HepG2 (cell line): ENCODE results near the gene GLRA3. TPM values are rescaled to one million over a fixed set of nuclear protein-coding genes. Genes with fewer than 3 reads are reported as not detected.

Experiments used
- ATAC-seq: fragments of 200-7000 bp; cut with Tn5 transposase; 3 replicates; pipeline ENCODE4 v1.9.1; 2020; ENCODE audit warnings: mild to moderate bottlenecking, moderate library complexity
- BruUV-seq: library from RNA; stranded (reverse); fragments of 400-500 nt; replicated peaks from 2 replicates; lab custom pipeline; 2021; lab: Mats Ljungman, UMichigan
- CTCF ChIA-PET: fragments of 300-600 bp; formaldehyde crosslinking; extraction: SDS; loops from one replicate; lab custom pipeline; 2021; ENCODE audit warnings: low total read pairs, inconsistent platforms, low intra/inter-chr PET ratio; lab: Yijun Ruan, JAX
- POLR2A ChIA-PET: fragments of 350-600 bp; sonication (Branson Sonifier 250); formaldehyde crosslinking; loops from one replicate; lab custom pipeline; 2020; ENCODE audit warnings: antibody characterized with exemption, inconsistent platforms; lab: Yijun Ruan, JAX
- DNase-seq: peaks from one replicate; pipeline ENCODE4 v3.0.0-alpha.2; 2015; ENCODE audit warnings: low spot score
- FAIRE-seq: peaks from 3 replicates; lab custom pipeline; 2011; peaks lifted over from hg19 to GRCh38; lab: Jason Lieb, UNC
- H2AFZ ChIP-seq: one replicate; pipeline ENCODE4 v1.6.1; 2011; ENCODE audit warnings: low read length, inconsistent platforms
- H3K27ac ChIP-seq: fragments of 300-600 bp; 3 replicates; pipeline ENCODE4 v1.8.0; 2011; ENCODE audit warnings: mixed run types, mild to moderate bottlenecking, mixed read lengths, low read length, inconsistent platforms; ENCODE audit not compliant: insufficient read depth; ENCODE audit errors: extremely low read length
- H3K27me3 ChIP-seq, 2 experiments: fragments of 200-600 bp in 1 of 2; 2 replicates in 1 of 2; 3 replicates in 1 of 2; pipeline versions ENCODE4 v1.6.0 to v1.8.0; 2011; ENCODE audit warnings: low read length in 2 of 2, mild to moderate bottlenecking in 2 of 2, moderate library complexity in 2 of 2, inconsistent platforms in 1 of 2; ENCODE audit not compliant: insufficient read depth in 2 of 2, control insufficient read depth in 1 of 2
- H3K36me3 ChIP-seq, 2 experiments: fragments of 200-600 bp in 1 of 2; replicated peaks in 1 of 2; 2 replicates in 1 of 2; 3 replicates in 1 of 2; pipeline versions ENCODE4 v1.5.1 to v1.8.0; 2011; ENCODE audit warnings: low read length in 2 of 2, inconsistent platforms in 1 of 2; ENCODE audit not compliant: insufficient read depth in 2 of 2, control insufficient read depth in 1 of 2
- H3K4me1 ChIP-seq: 2 replicates; pipeline ENCODE4 v1.5.1; 2012; ENCODE audit warnings: low read length, inconsistent platforms; ENCODE audit not compliant: insufficient read depth
- H3K4me2 ChIP-seq: 2 replicates; pipeline ENCODE4 v1.6.0; 2011; ENCODE audit warnings: low read depth, low read length, inconsistent platforms
- H3K4me3 ChIP-seq, 3 experiments: fragments of 200-600 bp in 1 of 3; sonication (generic), shearing (Covaris generic) in 1 of 3; replicated peaks in 1 of 3; 2 replicates each; pipeline ENCODE4 v1.5.1; 2011 to 2016; ENCODE audit warnings: low read length in 3 of 3, inconsistent platforms in 2 of 3, low read depth in 2 of 3, mild to moderate bottlenecking in 2 of 3, control low read depth in 1 of 3, mixed read lengths in 1 of 3; ENCODE audit not compliant: insufficient read depth in 1 of 3
- H3K79me2 ChIP-seq: one replicate; pipeline ENCODE4 v1.6.1; 2011; ENCODE audit warnings: low read length, inconsistent platforms; ENCODE audit not compliant: insufficient read depth
- H3K9ac ChIP-seq: 2 replicates; pipeline ENCODE4 v1.6.0; 2011; ENCODE audit warnings: mild to moderate bottlenecking, low read depth, low read length, inconsistent platforms; ENCODE audit not compliant: insufficient read depth
- H3K9me3 ChIP-seq: 2 replicates; pipeline ENCODE4 v1.5.1; 2012; ENCODE audit warnings: mild to moderate bottlenecking, low read length
- H4K20me1 ChIP-seq: 2 replicates; pipeline ENCODE4 v1.6.0; 2011; ENCODE audit warnings: inconsistent platforms, mild to moderate bottlenecking, low read length, moderate library complexity; ENCODE audit not compliant: insufficient read depth
- GABPA ChIP-seq, 2 experiments: IDR thresholded peaks; 2 replicates each; pipeline ENCODE4 v1.6.1; 2011 to 2016; ENCODE audit warnings: low read depth in 2 of 2, low read length in 1 of 2, missing biosample characterization in 1 of 2, missing genetic modification characterization in 1 of 2
- POLR2AphosphoS5 ChIP-seq: IDR thresholded peaks from 2 replicates; pipeline ENCODE4 v1.6.1; 2012; ENCODE audit warnings: low read depth, low read length
- ZNF253 ChIP-seq: sonication (generic); formaldehyde crosslinking; IDR thresholded peaks from 2 replicates; pipeline ENCODE4 v1.8.0; 2022; ENCODE audit warnings: mild to moderate bottlenecking, missing genetic modification reagents, borderline replicate concordance
- WGBS: methylation state at CpG from one replicate; pipeline ENCODE4 v1.1.6; 2017; ENCODE audit warnings: low lambda C conversion rate; 5-methylcytosine and 5-hydroxymethylcytosine counted together
- in situ Hi-C: cut with HindIII; loops from 2 replicates; pipeline ENCODE4 v1.10.0; 2017; ENCODE audit warnings: low pct_unique_long_range_greater_than_20kb; ENCODE audit not compliant: extremely low pct_ligation_motif_present
- intact Hi-C: fragments of 100-400 bp; cut with micrococcal nuclease; formaldehyde crosslinking; loops from one replicate; pipeline ENCODE4 v1.10.0; 2022; ENCODE audit not compliant: unreplicated experiment
- polyA plus RNA-seq, 8 experiments: library from polyadenylated mRNA; depleted of rRNA in 3 of 8; stranded (reverse) in 7 of 8; unstranded in 1 of 8; fragments of >200 nt; fragmentation: Illumina TruSeq in 4 of 8; extraction: Trizol in 4 of 8; gene quantifications; 2 replicates each; pipeline versions ENCODE4 v1.2.1 to v1.2.3, GENCODE V29; 2011 to 2016; ENCODE audit warnings: low read depth in 4 of 8, missing spikeins in 1 of 8, mixed read lengths in 1 of 8; ENCODE audit not compliant: insufficient read depth in 1 of 8
- total RNA-seq, 5 experiments: library from RNA; depleted of rRNA; stranded (reverse); fragments of >200 nt; fragmentation: Illumina TruSeq; extraction: Trizol; gene quantifications; 2 replicates each; pipeline ENCODE4 v1.2.3, GENCODE V29; 2016; ENCODE audit warnings: low read depth in 1 of 5
- TF ChIP-seq, protein P1 (sequence below): sonication (generic); formaldehyde crosslinking; conservative IDR thresholded peaks from 2 replicates; pipeline ENCODE4 v1.4.0; 2020; ENCODE audit warnings: mild to moderate bottlenecking, missing genetic modification reagents, moderate library complexity
- TF ChIP-seq, protein P2 (sequence below): sonication (generic); formaldehyde crosslinking; IDR thresholded peaks from one replicate; pipeline ENCODE4 v1.5.1; 2020; ENCODE audit warnings: mild to moderate bottlenecking, missing genetic modification reagents; ENCODE audit errors: not compliant biosample characterization
- TF ChIP-seq, protein P3 (sequence below): IDR thresholded peaks from 2 replicates; pipeline ENCODE4 v1.6.1; 2012; ENCODE audit warnings: low read depth, low read length, improper control_type of control experiment
- TF ChIP-seq, protein P4 (sequence below): sonication (generic); formaldehyde crosslinking; IDR thresholded peaks from 2 replicates; pipeline ENCODE4 v1.4.0; 2020; ENCODE audit warnings: mild to moderate bottlenecking, low read depth, missing genetic modification reagents

The GLRA3 gene
- total and polyA plus RNA-seq, 2 of the 13 experiments (the other 11 are each of a cell fraction or from before 2014, with no cell fraction given): not detected

DNA sequence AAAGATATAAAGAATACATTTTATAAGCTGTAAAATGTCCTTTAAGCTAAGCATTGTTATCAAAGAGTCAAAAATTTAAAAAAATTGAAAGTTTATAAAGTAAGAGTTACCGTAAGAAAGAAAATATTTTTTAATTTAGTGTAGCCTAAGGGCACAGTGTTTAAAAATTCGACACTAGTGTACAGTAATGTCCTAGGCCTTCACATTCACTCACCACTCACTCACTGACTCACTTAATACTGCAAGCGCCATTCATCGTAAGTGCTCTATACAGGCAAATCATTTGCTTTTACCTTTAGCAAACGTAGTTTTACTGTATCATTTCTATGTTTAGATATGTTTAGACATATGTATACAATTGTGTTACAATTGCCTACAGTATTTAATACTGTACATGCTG lies 20.2 kb downstream of the GLRA3 start:
- no peak overlapping the region for H3K9ac ChIP-seq
- FAIRE-seq (no peak), DNase-seq (no peak), ATAC-seq (no peak)
- H4K20me1 ChIP-seq: no peaks in the 10 kb centered on the region
- ChIA-PET CTCF (no interaction called here), POLR2A (no interaction called here)
- no peak overlapping the region for H2AFZ ChIP-seq
- in situ Hi-C loops: no loop called here
- WGBS: 4% methylated on average over 5 of the region's 5 CpGs
- H3K36me3 ChIP-seq: no peaks in the 10 kb centered on the region
- peaks cover 21% of the 10 kb centered on the region for H3K9me3 ChIP-seq
- H3K4me2 ChIP-seq: no peak overlapping the region
- H3K4me3 ChIP-seq: no peak overlapping the region
- no peak overlapping the region for H3K27ac ChIP-seq
- H3K79me2 ChIP-seq: no peaks in the 10 kb centered on the region
- H3K27me3 ChIP-seq: no peaks in the 10 kb centered on the region
- H3K4me1 ChIP-seq: no peaks in the 10 kb centered on the region
- intact Hi-C loops: no loop called here
- no TSS peak for BruUV-seq
- TF ChIP-seq, protein P1, sequence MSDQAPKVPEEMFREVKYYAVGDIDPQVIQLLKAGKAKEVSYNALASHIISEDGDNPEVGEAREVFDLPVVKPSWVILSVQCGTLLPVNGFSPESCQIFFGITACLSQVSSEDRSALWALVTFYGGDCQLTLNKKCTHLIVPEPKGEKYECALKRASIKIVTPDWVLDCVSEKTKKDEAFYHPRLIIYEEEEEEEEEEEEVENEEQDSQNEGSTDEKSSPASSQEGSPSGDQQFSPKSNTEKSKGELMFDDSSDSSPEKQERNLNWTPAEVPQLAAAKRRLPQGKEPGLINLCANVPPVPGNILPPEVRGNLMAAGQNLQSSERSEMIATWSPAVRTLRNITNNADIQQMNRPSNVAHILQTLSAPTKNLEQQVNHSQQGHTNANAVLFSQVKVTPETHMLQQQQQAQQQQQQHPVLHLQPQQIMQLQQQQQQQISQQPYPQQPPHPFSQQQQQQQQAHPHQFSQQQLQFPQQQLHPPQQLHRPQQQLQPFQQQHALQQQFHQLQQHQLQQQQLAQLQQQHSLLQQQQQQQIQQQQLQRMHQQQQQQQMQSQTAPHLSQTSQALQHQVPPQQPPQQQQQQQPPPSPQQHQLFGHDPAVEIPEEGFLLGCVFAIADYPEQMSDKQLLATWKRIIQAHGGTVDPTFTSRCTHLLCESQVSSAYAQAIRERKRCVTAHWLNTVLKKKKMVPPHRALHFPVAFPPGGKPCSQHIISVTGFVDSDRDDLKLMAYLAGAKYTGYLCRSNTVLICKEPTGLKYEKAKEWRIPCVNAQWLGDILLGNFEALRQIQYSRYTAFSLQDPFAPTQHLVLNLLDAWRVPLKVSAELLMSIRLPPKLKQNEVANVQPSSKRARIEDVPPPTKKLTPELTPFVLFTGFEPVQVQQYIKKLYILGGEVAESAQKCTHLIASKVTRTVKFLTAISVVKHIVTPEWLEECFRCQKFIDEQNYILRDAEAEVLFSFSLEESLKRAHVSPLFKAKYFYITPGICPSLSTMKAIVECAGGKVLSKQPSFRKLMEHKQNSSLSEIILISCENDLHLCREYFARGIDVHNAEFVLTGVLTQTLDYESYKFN (CRISPR knock-in tag): no peak
- TF ChIP-seq, protein P2, sequence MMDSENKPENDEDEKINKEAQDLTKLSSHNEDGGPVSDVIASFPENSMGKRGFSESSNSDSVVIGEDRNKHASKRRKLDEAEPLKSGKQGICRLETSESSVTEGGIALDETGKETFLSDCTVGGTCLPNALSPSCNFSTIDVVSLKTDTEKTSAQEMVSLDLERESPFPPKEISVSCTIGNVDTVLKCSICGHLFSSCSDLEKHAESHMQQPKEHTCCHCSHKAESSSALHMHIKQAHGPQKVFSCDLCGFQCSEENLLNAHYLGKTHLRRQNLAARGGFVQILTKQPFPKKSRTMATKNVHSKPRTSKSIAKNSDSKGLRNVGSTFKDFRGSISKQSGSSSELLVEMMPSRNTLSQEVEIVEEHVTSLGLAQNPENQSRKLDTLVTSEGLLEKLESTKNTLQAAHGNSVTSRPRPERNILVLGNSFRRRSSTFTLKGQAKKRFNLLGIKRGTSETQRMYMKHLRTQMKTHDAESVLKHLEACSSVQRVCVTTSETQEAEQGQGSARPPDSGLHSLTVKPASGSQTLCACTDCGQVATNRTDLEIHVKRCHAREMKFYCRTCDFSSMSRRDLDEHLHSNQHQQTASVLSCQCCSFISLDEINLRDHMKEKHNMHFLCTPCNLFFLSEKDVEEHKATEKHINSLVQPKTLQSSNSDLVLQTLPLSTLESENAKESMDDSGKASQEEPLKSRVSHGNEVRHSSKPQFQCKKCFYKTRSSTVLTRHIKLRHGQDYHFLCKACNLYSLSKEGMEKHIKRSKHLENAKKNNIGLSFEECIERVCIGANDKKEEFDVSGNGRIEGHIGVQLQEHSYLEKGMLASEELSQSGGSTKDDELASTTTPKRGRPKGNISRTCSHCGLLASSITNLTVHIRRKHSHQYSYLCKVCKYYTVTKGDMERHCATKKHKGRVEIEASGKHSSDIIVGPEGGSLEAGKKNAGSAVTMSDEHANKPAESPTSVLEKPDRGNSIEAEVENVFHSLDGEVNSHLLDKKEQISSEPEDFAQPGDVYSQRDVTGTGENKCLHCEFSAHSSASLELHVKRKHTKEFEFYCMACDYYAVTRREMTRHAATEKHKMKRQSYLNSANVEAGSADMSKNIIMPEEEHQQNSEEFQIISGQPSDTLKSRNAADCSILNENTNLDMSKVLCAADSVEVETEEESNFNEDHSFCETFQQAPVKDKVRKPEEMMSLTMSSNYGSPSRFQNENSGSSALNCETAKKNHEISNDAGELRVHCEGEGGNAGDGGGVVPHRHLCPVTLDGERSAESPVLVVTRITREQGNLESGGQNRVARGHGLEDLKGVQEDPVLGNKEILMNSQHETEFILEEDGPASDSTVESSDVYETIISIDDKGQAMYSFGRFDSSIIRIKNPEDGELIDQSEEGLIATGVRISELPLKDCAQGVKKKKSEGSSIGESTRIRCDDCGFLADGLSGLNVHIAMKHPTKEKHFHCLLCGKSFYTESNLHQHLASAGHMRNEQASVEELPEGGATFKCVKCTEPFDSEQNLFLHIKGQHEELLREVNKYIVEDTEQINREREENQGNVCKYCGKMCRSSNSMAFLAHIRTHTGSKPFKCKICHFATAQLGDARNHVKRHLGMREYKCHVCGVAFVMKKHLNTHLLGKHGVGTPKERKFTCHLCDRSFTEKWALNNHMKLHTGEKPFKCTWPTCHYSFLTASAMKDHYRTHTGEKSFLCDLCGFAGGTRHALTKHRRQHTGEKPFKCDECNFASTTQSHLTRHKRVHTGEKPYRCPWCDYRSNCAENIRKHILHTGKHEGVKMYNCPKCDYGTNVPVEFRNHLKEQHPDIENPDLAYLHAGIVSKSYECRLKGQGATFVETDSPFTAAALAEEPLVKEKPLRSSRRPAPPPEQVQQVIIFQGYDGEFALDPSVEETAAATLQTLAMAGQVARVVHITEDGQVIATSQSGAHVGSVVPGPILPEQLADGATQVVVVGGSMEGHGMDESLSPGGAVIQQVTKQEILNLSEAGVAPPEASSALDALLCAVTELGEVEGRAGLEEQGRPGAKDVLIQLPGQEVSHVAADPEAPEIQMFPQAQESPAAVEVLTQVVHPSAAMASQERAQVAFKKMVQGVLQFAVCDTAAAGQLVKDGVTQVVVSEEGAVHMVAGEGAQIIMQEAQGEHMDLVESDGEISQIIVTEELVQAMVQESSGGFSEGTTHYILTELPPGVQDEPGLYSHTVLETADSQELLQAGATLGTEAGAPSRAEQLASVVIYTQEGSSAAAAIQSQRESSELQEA: no peak
- TF ChIP-seq GABPA (IDR thresholded peaks at IDR 0.05; ENCODE audit: low read depth, low read length): no peak
- no peak for TF ChIP-seq GABPA (CRISPR knock-in tag; IDR thresholded peaks at IDR 0.05; ENCODE audit: low read depth)
- no peak for TF ChIP-seq ZNF253 (CRISPR knock-in tag)
- TF ChIP-seq POLR2AphosphoS5: no peak
- TF ChIP-seq, protein P3, sequence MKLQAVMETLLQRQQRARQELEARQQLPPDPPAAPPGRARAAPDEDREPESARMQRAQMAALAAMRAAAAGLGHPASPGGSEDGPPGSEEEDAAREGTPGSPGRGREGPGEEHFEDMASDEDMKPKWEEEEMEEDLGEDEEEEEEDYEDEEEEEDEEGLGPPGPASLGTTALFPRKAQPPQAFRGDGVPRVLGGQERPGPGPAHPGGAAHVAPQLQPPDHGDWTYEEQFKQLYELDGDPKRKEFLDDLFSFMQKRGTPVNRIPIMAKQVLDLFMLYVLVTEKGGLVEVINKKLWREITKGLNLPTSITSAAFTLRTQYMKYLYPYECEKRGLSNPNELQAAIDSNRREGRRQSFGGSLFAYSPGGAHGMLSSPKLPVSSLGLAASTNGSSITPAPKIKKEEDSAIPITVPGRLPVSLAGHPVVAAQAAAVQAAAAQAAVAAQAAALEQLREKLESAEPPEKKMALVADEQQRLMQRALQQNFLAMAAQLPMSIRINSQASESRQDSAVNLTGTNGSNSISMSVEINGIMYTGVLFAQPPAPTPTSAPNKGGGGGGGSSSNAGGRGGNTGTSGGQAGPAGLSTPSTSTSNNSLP: no peak
- TF ChIP-seq, protein P4, sequence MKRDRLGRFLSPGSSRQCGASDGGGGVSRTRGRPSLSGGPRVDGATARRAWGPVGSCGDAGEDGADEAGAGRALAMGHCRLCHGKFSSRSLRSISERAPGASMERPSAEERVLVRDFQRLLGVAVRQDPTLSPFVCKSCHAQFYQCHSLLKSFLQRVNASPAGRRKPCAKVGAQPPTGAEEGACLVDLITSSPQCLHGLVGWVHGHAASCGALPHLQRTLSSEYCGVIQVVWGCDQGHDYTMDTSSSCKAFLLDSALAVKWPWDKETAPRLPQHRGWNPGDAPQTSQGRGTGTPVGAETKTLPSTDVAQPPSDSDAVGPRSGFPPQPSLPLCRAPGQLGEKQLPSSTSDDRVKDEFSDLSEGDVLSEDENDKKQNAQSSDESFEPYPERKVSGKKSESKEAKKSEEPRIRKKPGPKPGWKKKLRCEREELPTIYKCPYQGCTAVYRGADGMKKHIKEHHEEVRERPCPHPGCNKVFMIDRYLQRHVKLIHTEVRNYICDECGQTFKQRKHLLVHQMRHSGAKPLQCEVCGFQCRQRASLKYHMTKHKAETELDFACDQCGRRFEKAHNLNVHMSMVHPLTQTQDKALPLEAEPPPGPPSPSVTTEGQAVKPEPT (CRISPR knock-in tag): no peak
